Neural cell (in vitro differentiated cells): ENCODE data around the gene GADL1.

Experiments used
- EP300 ChIP-seq: fragments of 450-650 bp; conservative IDR thresholded peaks from 2 replicates; pipeline ENCODE4 v1.6.1; 2014; ENCODE audit warnings: antibody characterized with exemption, mild to moderate bottlenecking, moderate library complexity; ENCODE audit not compliant: poor library complexity, severe bottlenecking
- TF ChIP-seq, protein P1 (sequence below): fragments of 450-650 bp; IDR thresholded peaks from 2 replicates; pipeline ENCODE4 v1.5.1; 2014; ENCODE audit warnings: antibody characterized with exemption, mild to moderate bottlenecking, moderate library complexity; ENCODE audit not compliant: poor library complexity, severe bottlenecking

DNA sequence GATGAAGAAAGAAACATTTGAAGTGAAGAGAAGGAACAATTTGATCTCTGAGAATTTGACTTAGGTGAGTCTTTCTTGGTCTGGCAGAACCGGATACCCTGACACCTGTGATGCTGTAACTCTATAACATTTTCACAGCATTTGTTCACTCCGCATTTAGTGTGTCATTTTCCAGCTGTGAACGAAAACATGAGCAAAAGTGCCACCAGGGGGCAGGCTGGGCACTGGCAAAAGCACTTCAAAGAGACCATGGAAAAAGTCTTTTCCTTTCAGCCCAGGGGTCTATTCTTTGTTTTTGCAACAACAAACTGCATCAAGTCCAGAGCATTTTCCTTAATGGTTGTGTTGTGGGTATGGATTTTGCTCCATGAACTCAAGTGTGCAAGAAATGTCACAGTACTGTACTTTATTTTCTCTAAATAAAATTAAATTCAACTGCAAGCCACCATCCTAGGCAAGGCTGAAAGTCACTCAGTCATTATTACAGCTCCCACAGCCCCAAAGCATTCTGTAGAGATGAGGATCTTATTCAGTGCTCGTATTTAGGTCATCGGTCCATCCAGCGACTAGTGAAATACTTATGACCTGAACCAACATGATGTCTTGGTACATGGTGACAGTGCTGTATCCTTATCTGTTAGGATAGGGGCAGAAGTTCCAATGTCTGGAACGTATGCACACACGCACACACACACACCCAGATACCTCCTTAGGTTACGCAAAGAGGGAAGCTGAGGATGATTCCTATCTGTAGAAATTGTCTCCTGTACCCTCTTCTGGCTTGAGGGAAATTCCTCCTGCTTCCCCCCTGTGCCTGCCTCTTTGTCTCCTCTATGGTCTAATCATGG, 125.5 kb downstream of the GADL1 start:
- TF ChIP-seq, protein P1, sequence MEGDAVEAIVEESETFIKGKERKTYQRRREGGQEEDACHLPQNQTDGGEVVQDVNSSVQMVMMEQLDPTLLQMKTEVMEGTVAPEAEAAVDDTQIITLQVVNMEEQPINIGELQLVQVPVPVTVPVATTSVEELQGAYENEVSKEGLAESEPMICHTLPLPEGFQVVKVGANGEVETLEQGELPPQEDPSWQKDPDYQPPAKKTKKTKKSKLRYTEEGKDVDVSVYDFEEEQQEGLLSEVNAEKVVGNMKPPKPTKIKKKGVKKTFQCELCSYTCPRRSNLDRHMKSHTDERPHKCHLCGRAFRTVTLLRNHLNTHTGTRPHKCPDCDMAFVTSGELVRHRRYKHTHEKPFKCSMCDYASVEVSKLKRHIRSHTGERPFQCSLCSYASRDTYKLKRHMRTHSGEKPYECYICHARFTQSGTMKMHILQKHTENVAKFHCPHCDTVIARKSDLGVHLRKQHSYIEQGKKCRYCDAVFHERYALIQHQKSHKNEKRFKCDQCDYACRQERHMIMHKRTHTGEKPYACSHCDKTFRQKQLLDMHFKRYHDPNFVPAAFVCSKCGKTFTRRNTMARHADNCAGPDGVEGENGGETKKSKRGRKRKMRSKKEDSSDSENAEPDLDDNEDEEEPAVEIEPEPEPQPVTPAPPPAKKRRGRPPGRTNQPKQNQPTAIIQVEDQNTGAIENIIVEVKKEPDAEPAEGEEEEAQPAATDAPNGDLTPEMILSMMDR, result peak; percentile 83
- TF ChIP-seq EP300, result no peak
